Measurements from ENCODE around the gene PLIN4.

The PLIN4 gene

DNA sequence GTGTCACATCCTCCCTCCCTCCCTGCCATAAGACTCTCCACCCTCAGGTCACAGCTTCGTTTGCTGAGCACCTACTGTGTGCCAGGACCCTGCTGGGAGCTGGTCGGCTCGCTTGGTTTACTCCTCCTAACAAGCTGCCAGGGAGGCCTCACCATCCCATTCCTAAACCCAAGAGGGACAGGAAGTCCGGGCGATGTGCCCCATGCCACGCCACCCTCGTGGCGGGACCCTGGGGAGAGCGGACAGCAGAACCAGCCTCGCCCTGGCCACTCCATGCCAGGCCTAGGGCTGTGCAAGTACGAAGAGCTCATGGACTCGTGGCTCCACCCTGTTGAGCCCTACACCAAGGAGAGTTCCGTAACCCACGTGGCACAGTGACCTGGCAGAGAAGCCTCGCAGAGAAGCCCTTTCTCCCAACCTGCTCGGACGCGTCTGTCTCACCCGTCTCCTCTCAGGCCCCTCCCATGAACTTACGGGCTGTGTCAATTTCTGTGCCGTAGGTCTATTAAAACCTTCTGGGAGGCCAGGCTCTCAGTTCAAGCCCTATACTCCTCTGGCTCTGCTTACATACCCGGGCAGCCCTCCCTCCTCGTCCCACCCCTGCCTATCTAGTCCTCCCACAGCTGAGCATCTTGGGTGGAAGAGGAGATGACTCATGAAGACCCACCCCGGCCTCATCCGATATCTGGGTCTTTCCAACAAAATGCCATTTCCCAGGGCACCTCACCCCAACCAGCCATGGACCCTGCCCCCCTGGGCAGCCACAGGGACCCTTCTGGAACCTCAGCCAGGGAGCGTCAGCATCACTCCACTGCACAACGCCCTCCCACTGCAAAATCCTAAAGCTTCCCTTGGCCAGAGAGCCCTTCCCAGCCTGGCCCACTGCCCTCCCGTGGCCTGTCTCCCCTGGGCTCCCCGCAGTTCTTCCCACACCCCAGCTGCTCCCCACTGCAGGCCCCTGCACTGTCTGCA, 63.3 kb downstream of the PLIN4 start:
- no peak for DNase-seq (ENCODE audit: low read depth)

DNA sequence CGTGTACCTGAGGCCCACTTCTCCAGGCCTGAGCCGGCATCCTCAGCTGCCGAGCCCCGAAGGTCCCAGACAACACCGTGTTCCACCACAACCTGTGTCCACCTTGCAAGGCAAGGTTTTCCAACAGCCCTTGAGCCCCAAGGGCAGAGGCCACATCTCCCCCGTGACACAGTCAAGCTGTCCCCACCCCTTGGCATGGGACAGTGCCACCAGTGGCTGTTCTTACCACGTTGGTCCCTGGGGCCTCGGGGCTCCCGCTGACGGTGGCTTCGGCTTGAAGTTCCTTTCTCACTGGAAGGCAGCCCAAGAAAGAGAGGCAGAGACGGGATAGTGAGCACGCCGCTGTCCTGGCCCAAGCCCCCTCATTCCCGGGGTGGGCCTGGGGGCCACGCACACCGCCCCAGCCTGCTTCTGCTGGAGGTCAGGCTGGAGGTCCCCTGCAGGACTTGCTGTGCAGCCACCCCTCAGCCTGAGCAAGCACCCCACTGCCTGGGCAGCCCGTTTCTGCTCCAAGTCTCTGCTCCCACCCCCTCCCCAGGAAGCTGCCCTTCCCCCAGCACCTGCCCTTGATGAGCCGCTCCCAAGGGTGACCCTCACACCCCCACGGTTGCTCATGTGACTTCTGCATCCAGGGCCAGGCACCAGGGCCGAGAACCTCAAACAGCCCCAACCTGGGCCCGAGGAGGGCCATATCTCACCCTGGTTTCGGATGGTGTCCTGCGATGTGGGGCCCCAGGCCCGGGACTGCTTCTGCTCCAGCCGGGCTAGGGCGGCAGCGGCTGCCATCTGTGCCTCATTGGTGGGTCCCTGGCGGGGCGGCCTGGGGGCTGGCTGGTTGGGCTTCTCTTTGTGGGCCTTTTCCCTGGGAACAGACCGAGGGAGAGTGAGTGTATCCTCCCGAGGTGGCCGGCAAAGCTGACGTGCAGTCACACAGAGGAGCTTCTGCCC, 64.8 kb downstream of the PLIN4 start:
- no peak for DNase-seq (ENCODE audit: low read depth)

DNA sequence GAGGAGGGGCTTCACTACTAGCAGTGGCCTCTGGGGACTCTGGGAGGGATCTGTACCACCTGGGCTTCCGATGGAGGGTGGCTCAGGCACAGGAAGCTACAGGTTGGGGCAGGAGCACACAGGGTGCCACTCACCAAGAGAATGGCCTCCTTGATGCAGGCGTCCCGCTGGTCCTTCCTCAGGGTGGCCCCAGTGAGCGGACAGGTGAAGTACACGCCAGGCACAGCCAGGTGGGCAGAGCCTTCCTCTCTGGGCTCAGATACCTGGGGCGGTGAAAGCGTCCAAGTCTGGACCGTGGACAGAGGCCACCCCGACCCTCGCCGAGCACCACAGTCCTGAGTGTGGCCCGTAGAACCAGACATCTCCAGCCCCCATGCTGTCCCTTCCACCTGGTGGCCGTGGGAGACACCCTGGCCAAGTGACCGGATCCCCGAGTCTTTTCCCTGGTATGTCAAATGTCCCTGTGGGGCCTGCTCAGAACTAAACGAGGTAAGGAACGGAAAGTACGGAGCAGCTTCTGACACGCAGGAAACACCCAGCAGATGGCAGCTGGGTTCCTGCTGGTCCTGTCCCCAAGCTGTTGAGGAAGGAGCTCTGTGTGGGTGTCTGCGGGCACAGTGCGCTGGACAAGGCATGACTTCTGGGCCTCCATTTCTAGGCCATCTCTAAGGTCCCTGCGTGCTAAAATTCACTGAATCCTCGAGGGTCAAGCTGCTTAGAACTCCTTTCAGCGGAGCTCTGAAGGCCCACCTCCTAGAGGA, 65.9 kb downstream of the PLIN4 start:
- DNase-seq (ENCODE audit: low read depth), result no peak

All from non-pigmented ciliary epithelial cell (primary cell).